Neural cell (in vitro differentiated cells): Measurements from ENCODE around the gene ZDHHC14. TPM values are rescaled to one million over a fixed set of nuclear protein-coding genes. Genes with fewer than 3 reads are reported as not detected.

ENCODE experiments used
- H2AFZ ChIP-seq: fragments of 200-600, 300-800 bp; sonication (generic), shearing (Covaris generic); 2 replicates; pipeline ENCODE4 v1.6.0; 2014; ENCODE audit warnings: low read depth, mild to moderate bottlenecking, antibody characterized with exemption, low read length, moderate library complexity
- H3F3A ChIP-seq: fragments of 200-600 bp; shearing (Covaris generic); 2 replicates; pipeline ENCODE4 v1.6.1; 2016; ENCODE audit warnings: mild to moderate bottlenecking, moderate library complexity, mixed read lengths, antibody characterized with exemption, low read length; ENCODE audit not compliant: insufficient read depth, poor library complexity, severe bottlenecking
- H3K27ac ChIP-seq: fragments of 200-600, 300-800 bp; sonication (generic), shearing (Covaris generic); 2 replicates; pipeline ENCODE4 v1.5.1; 2014; ENCODE audit warnings: mild to moderate bottlenecking, low read length, moderate library complexity
- H3K27me3 ChIP-seq: fragments of 300-800, 200-600 bp; sonication (generic), shearing (Covaris generic); 2 replicates; pipeline ENCODE4 v1.6.0; 2014; ENCODE audit warnings: mild to moderate bottlenecking, low read depth, low read length, moderate library complexity; ENCODE audit not compliant: insufficient read depth
- H3K36me3 ChIP-seq: fragments of 300-800, 200-600 bp; sonication (generic), shearing (Covaris generic); 2 replicates; pipeline ENCODE4 v1.5.1; 2014; ENCODE audit warnings: mild to moderate bottlenecking, antibody characterized with exemption, low read length, moderate library complexity; ENCODE audit not compliant: insufficient read depth
- H3K4me2 ChIP-seq: fragments of 300-800, 200-600 bp; sonication (generic), shearing (Covaris generic); 2 replicates; pipeline ENCODE4 v1.6.0; 2014; ENCODE audit warnings: mild to moderate bottlenecking, low read length
- H3K4me3 ChIP-seq: fragments of 300-800, 200-600 bp; sonication (generic), shearing (Covaris generic); 2 replicates; pipeline ENCODE4 v1.5.1; 2014; ENCODE audit warnings: mild to moderate bottlenecking, low read length, moderate library complexity
- H3K79me2 ChIP-seq: fragments of 200-600 bp; shearing (Covaris generic); replicated peaks from 2 replicates; pipeline ENCODE4 v1.6.0; 2014; ENCODE audit warnings: mild to moderate bottlenecking, low read length, moderate library complexity; ENCODE audit not compliant: insufficient read depth
- H3K9ac ChIP-seq: fragments of 300-800, 200-600 bp; sonication (generic), shearing (Covaris generic); 2 replicates; pipeline ENCODE4 v1.6.1; 2016; ENCODE audit warnings: mild to moderate bottlenecking, low read length, mixed read lengths
- H3K9me2 ChIP-seq: fragments of 200-600 bp; shearing (Covaris generic); 2 replicates; pipeline ENCODE4 v1.6.1; 2016; ENCODE audit warnings: mild to moderate bottlenecking, low read length, mixed read lengths; ENCODE audit not compliant: insufficient read depth
- H3K9me3 ChIP-seq: fragments of 200-600, 300-800 bp; sonication (generic), shearing (Covaris generic); 2 replicates; pipeline ENCODE4 v1.6.1; 2016; ENCODE audit warnings: mild to moderate bottlenecking, mixed run types, low read length, moderate library complexity, mixed read lengths
- H4K20me1 ChIP-seq: fragments of 200-600 bp; shearing (Covaris generic); 2 replicates; pipeline ENCODE4 v1.6.1; 2016; ENCODE audit warnings: mild to moderate bottlenecking, mixed run types; ENCODE audit not compliant: insufficient read depth
- EP300 ChIP-seq: fragments of 450-650 bp; conservative IDR thresholded peaks from 2 replicates; pipeline ENCODE4 v1.6.1; 2014; ENCODE audit warnings: antibody characterized with exemption, mild to moderate bottlenecking, moderate library complexity; ENCODE audit not compliant: poor library complexity, severe bottlenecking
- EZH2 ChIP-seq: fragments of 200-600, 300-800 bp; shearing (Covaris generic), sonication (generic); IDR thresholded peaks from 2 replicates; pipeline ENCODE4 v1.6.1; 2014; ENCODE audit warnings: antibody characterized with exemption, low read length, borderline replicate concordance, mild to moderate bottlenecking; ENCODE audit not compliant: insufficient read depth, poor library complexity, severe bottlenecking
- MXI1 ChIP-seq: fragments of 450-650 bp; conservative IDR thresholded peaks from 2 replicates; pipeline ENCODE4 v1.6.1; 2014; ENCODE audit warnings: antibody characterized with exemption, mild to moderate bottlenecking; ENCODE audit not compliant: poor library complexity, severe bottlenecking
- POLR2AphosphoS5 ChIP-seq: IDR thresholded peaks from 2 replicates; pipeline ENCODE4 v1.6.1; 2012
- RAD21 ChIP-seq: fragments of 450-650 bp; conservative IDR thresholded peaks from 2 replicates; pipeline ENCODE4 v1.6.1; 2014; ENCODE audit warnings: antibody characterized with exemption, mild to moderate bottlenecking, moderate library complexity
- SMC3 ChIP-seq: fragments of 450-650 bp; conservative IDR thresholded peaks from 2 replicates; pipeline ENCODE4 v1.6.1; 2014; ENCODE audit warnings: antibody characterized with exemption, mild to moderate bottlenecking, moderate library complexity; ENCODE audit not compliant: poor library complexity
- TAF1 ChIP-seq: IDR thresholded peaks from 2 replicates; pipeline ENCODE4 v1.6.1; 2012; ENCODE audit warnings: low read depth
- polyA plus RNA-seq: library from polyadenylated mRNA; depleted of rRNA; stranded (reverse); fragments of >200 nt; gene quantifications from 2 replicates; pipeline ENCODE4 v1.2.3, GENCODE V29; 2014
- TF ChIP-seq, protein P1 (sequence below): fragments of 450-650 bp; IDR thresholded peaks from 2 replicates; pipeline ENCODE4 v1.5.1; 2014; ENCODE audit warnings: antibody characterized with exemption, mild to moderate bottlenecking, moderate library complexity; ENCODE audit not compliant: poor library complexity, severe bottlenecking
- TF ChIP-seq, protein P2 (sequence below): IDR thresholded peaks from 2 replicates; pipeline ENCODE4 v1.6.1; 2012; ENCODE audit warnings: borderline replicate concordance

Gene ZDHHC14
- polyA plus RNA-seq, 1 donor from 2014 or later = 4.1 TPM

- no peak overlapping the region for H3K4me2 ChIP-seq
- no peaks in the 10 kb centered on the region for H3K79me2 ChIP-seq
- no peaks in the 10 kb centered on the region for H4K20me1 ChIP-seq
- TF ChIP-seq RAD21 (no peak), SMC3 (no peak), TAF1 (no peak), MXI1 (no peak), POLR2AphosphoS5 (no peak), EP300 (no peak), EZH2 (no peak)
- TF ChIP-seq, protein P1, sequence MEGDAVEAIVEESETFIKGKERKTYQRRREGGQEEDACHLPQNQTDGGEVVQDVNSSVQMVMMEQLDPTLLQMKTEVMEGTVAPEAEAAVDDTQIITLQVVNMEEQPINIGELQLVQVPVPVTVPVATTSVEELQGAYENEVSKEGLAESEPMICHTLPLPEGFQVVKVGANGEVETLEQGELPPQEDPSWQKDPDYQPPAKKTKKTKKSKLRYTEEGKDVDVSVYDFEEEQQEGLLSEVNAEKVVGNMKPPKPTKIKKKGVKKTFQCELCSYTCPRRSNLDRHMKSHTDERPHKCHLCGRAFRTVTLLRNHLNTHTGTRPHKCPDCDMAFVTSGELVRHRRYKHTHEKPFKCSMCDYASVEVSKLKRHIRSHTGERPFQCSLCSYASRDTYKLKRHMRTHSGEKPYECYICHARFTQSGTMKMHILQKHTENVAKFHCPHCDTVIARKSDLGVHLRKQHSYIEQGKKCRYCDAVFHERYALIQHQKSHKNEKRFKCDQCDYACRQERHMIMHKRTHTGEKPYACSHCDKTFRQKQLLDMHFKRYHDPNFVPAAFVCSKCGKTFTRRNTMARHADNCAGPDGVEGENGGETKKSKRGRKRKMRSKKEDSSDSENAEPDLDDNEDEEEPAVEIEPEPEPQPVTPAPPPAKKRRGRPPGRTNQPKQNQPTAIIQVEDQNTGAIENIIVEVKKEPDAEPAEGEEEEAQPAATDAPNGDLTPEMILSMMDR = no peak
- no peaks in the 10 kb centered on the region for H3K9me3 ChIP-seq
- H3K4me3 ChIP-seq = no peak overlapping the region
- H3K27ac ChIP-seq = no peak overlapping the region
- H3K36me3 ChIP-seq = no peaks in the 10 kb centered on the region
- H3K27me3 ChIP-seq = no peaks in the 10 kb centered on the region
- no peak overlapping the region for H3K9ac ChIP-seq
- no peaks in the 10 kb centered on the region for H3K9me2 ChIP-seq
- no peak overlapping the region for H2AFZ ChIP-seq
- H3F3A ChIP-seq = no peaks in the 10 kb centered on the region
Measured at GRCh38 chr6:157453978-157454377, 73.0 kb downstream of the ZDHHC14 start.

DNA sequence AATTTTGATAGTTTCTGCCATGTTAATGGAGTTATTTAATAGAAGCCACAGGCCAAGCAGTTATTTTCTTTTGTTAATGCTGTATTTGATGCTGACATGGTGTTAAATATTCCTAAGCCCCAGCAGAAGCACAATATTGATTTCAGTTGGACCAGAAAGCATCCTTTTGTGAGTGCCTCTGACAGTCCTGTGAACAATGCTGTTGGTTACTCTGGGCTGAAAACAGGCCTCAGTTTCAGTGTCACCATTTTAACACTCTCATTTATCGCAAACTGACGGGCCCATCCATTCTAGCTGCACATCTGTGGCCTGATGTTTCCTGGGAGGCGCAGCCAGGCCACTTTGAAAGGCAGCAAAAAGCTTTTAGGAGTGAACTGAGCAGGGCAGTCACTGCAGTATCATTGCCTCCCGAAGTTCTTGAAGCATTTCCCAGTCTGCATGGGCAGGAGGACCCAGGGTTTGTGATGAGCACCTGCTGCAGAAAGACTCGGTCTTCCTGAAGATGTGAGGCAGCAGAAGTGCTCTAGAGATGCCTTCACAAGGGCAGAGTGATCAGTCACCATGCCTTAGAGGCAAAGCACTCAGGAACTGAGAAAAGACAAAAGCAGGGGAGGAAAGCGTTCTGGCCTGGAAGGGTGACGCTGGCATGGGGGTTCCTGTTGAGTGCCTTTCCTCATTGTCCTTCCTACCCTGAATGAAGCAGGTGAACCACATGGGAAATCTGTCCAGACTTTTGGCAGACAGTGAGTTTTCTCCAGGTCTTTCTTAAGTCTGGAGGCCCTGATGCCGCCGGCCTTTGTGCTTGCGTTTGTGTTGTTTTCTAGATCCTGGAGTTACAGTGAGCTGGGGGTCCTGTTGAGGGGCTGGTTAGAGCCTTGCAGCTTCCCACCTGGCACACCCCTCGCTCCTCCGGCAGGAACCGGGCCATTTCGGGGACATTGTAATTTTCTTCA is 74.0 kb downstream of the ZDHHC14 start:
- Histone ChIP-seq H3K9me2 (no peaks in the 10 kb centered on the region), H3K9ac (no peak overlapping the region), H3K27me3 (no peaks in the 10 kb centered on the region), H3K36me3 (no peaks in the 10 kb centered on the region), H3K4me3 (no peak overlapping the region), H3K9me3 (no peaks in the 10 kb centered on the region), H2AFZ (no peak overlapping the region), H3K27ac (peak overlapping the region; percentile 34), H3K4me2 (no peak overlapping the region), H3F3A (no peaks in the 10 kb centered on the region), H4K20me1 (no peaks in the 10 kb centered on the region), H3K79me2 (no peaks in the 10 kb centered on the region)
- TF ChIP-seq TAF1 (no peak), POLR2AphosphoS5 (peak; percentile 36)

GRCh38 chr6:157455731-157456523 is 74.9 kb downstream of the ZDHHC14 start:
- Histone ChIP-seq H4K20me1 (no peaks in the 10 kb centered on the region), H3K27me3 (no peaks in the 10 kb centered on the region), H3K9me3 (no peaks in the 10 kb centered on the region), H3K4me3 (no peak overlapping the region), H3K9me2 (no peaks in the 10 kb centered on the region), H2AFZ (no peak overlapping the region), H3K36me3 (no peaks in the 10 kb centered on the region), H3K27ac (no peak overlapping the region), H3F3A (no peaks in the 10 kb centered on the region), H3K9ac (no peak overlapping the region), H3K4me2 (no peak overlapping the region), H3K79me2 (no peaks in the 10 kb centered on the region)
- TF ChIP-seq TAF1 (no peak), SMC3 (no peak), POLR2AphosphoS5 (no peak), EP300 (no peak), MXI1 (no peak), RAD21 (no peak), EZH2 (no peak)
- TF ChIP-seq, protein P1 = no peak
- TF ChIP-seq, protein P2, sequence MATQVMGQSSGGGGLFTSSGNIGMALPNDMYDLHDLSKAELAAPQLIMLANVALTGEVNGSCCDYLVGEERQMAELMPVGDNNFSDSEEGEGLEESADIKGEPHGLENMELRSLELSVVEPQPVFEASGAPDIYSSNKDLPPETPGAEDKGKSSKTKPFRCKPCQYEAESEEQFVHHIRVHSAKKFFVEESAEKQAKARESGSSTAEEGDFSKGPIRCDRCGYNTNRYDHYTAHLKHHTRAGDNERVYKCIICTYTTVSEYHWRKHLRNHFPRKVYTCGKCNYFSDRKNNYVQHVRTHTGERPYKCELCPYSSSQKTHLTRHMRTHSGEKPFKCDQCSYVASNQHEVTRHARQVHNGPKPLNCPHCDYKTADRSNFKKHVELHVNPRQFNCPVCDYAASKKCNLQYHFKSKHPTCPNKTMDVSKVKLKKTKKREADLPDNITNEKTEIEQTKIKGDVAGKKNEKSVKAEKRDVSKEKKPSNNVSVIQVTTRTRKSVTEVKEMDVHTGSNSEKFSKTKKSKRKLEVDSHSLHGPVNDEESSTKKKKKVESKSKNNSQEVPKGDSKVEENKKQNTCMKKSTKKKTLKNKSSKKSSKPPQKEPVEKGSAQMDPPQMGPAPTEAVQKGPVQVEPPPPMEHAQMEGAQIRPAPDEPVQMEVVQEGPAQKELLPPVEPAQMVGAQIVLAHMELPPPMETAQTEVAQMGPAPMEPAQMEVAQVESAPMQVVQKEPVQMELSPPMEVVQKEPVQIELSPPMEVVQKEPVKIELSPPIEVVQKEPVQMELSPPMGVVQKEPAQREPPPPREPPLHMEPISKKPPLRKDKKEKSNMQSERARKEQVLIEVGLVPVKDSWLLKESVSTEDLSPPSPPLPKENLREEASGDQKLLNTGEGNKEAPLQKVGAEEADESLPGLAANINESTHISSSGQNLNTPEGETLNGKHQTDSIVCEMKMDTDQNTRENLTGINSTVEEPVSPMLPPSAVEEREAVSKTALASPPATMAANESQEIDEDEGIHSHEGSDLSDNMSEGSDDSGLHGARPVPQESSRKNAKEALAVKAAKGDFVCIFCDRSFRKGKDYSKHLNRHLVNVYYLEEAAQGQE = no peak
